GM12878 (cell line): ENCODE measurements around the gene ITPKB. TPM values are rescaled to one million over a fixed set of nuclear protein-coding genes. Genes with fewer than 3 reads are reported as not detected.

ENCODE experiments used
- ATAC-seq: fragments of 200-7000 bp; cut with Tn5 transposase; 3 replicates; pipeline ENCODE4 v1.9.1; 2020; ENCODE audit warnings: mild to moderate bottlenecking, moderate library complexity
- BruUV-seq: library from RNA; stranded (reverse); fragments of 400-500 nt; replicated peaks from 2 replicates; lab custom pipeline; 2021; lab: Mats Ljungman, UMichigan
- CTCF ChIA-PET: fragments of 300-600 bp; sonication (Branson Sonifier 250); formaldehyde crosslinking; extraction: SDS; loops from one replicate; lab custom pipeline; 2021; ENCODE audit warnings: inconsistent platforms; lab: Yijun Ruan, JAX
- POLR2A ChIA-PET: fragments of 350-600 bp; formaldehyde crosslinking; extraction: SDS; loops from one replicate; lab custom pipeline; 2021; ENCODE audit warnings: inconsistent platforms; lab: Charles Lee
- RAD21 ChIA-PET: fragments of 300-600 bp; sonication (Branson Sonifier 250); formaldehyde crosslinking; loops from one replicate; lab custom pipeline; 2023; ENCODE audit warnings: antibody characterized with exemption; ENCODE audit not compliant: unreplicated experiment; lab: Charles Lee
- SMC1A ChIA-PET: fragments of 300-600 bp; sonication (Branson Sonifier 250); formaldehyde crosslinking; loops from one replicate; lab custom pipeline; 2023; ENCODE audit not compliant: unreplicated experiment, uncharacterized antibody; lab: Charles Lee
- DNase-seq: peaks from one replicate; pipeline ENCODE4 v3.0.0-alpha.2; 2011; ENCODE audit warnings: low read depth, low spot score
- FAIRE-seq: peaks from 3 replicates; lab custom pipeline; 2011; peaks lifted over from hg19 to GRCh38; lab: Jason Lieb, UNC
- H2AFZ ChIP-seq: 2 replicates; pipeline ENCODE4 v1.6.0; 2011; ENCODE audit warnings: low read depth, low read length, control low read depth; ENCODE audit not compliant: control insufficient read depth
- H3K27ac ChIP-seq: 2 replicates; pipeline ENCODE4 v1.5.1; 2011; ENCODE audit warnings: control low read depth; ENCODE audit not compliant: control insufficient read depth, insufficient read depth
- H3K27me3 ChIP-seq, 2 experiments: replicated peaks in 1 of 2; 2 replicates each; pipeline versions ENCODE4 v1.6.0 to v1.6.1; 2011; ENCODE audit warnings: low read length in 1 of 2; ENCODE audit not compliant: control insufficient read depth in 2 of 2, insufficient read depth in 2 of 2
- H3K36me3 ChIP-seq, 2 experiments: 2 replicates each; pipeline ENCODE4 v1.5.1; 2011; ENCODE audit warnings: low read length in 1 of 2; ENCODE audit not compliant: control insufficient read depth in 2 of 2, insufficient read depth in 2 of 2
- H3K4me1 ChIP-seq: 2 replicates; pipeline ENCODE4 v1.6.1; 2011; ENCODE audit warnings: mild to moderate bottlenecking, low read length, moderate library complexity, mixed read lengths; ENCODE audit not compliant: control insufficient read depth, insufficient read depth
- H3K4me2 ChIP-seq: 2 replicates; pipeline ENCODE4 v1.6.0; 2011; ENCODE audit warnings: control low read depth; ENCODE audit not compliant: control insufficient read depth, insufficient read depth
- H3K4me3 ChIP-seq: fragments of 200-600 bp; sonication (generic); 2 replicates; pipeline ENCODE4 v1.5.1; 2016
- H3K79me2 ChIP-seq: 2 replicates; pipeline ENCODE4 v1.6.0; 2011; ENCODE audit warnings: low read length; ENCODE audit not compliant: control insufficient read depth, insufficient read depth
- H3K9ac ChIP-seq: 2 replicates; pipeline ENCODE4 v1.8.0; 2011; ENCODE audit warnings: low read length, control low read depth, mixed read lengths; ENCODE audit not compliant: control insufficient read depth, insufficient read depth
- H3K9me3 ChIP-seq: replicated peaks from 3 replicates; pipeline ENCODE4 v1.5.1; 2011; ENCODE audit warnings: mild to moderate bottlenecking, low read length; ENCODE audit not compliant: control insufficient read depth, insufficient read depth
- H4K20me1 ChIP-seq: 2 replicates; pipeline ENCODE4 v1.6.0; 2011; ENCODE audit not compliant: control insufficient read depth, insufficient read depth
- CBX5 ChIP-seq: sonication (generic); IDR thresholded peaks from 2 replicates; pipeline ENCODE4 v1.6.1; 2016; ENCODE audit warnings: low read depth, moderate library complexity, mild to moderate bottlenecking, inconsistent platforms
- CEBPB ChIP-seq, 2 experiments: fragments of 150-350 bp in 1 of 2; IDR thresholded peaks; 2 replicates each; pipeline ENCODE4 v1.6.1; 2012 to 2014; ENCODE audit warnings: low read depth in 2 of 2, low read length in 2 of 2, borderline replicate concordance in 1 of 2, inconsistent platforms in 1 of 2
- ETV6 ChIP-seq, 2 experiments: fragments of 450-650 bp in 1 of 2; IDR thresholded peaks in 1 of 2; conservative IDR thresholded peaks in 1 of 2; 2 replicates each; pipeline ENCODE4 v1.6.1; 2014; ENCODE audit warnings: antibody characterized with exemption in 1 of 2, borderline replicate concordance in 1 of 2, low read depth in 1 of 2, mild to moderate bottlenecking in 1 of 2, moderate library complexity in 1 of 2
- HDAC2 ChIP-seq: fragments of 200-600 bp; sonication (generic); IDR thresholded peaks from 2 replicates; pipeline ENCODE4 v1.6.1; 2017
- MEF2B ChIP-seq: fragments of 450-650 bp; IDR thresholded peaks from 2 replicates; pipeline ENCODE4 v1.6.1; 2018; ENCODE audit warnings: mild to moderate bottlenecking, moderate library complexity; ENCODE audit not compliant: partially characterized antibody, poor library complexity, severe bottlenecking
- NRF1 ChIP-seq: conservative IDR thresholded peaks from 2 replicates; pipeline ENCODE4 v1.6.1; 2011; ENCODE audit warnings: mild to moderate bottlenecking, low read depth, low read length, improper control_type of control experiment
- POU2F2 ChIP-seq: IDR thresholded peaks from 3 replicates; pipeline ENCODE4 v1.6.1; 2011; ENCODE audit warnings: low read depth, mild to moderate bottlenecking, low read length, borderline replicate concordance
- RFX5 ChIP-seq: IDR thresholded peaks from 2 replicates; pipeline ENCODE4 v1.6.1; 2011; ENCODE audit warnings: low read depth, low read length, improper control_type of control experiment
- SUPT20H ChIP-seq: IDR thresholded peaks from 2 replicates; pipeline ENCODE4 v1.6.1; 2011; ENCODE audit warnings: low read depth, mild to moderate bottlenecking, low read length, moderate library complexity, borderline replicate concordance; ENCODE audit not compliant: control insufficient read depth
- WGBS: methylation state at CpG from one replicate; pipeline ENCODE4 v1.1.6; 2016; ENCODE audit warnings: low lambda C conversion rate; ENCODE audit not compliant: insufficient replicate concordance, insufficient coverage; ENCODE audit errors: missing lambda C conversion rate; 5-methylcytosine and 5-hydroxymethylcytosine counted together
- in situ Hi-C: fragments of 300-500 bp; cut with MboI; formaldehyde crosslinking; loops from 9 replicates; pipeline ENCODE4 v1.14.3; 2018; ENCODE audit warnings: mixed read lengths
- intact Hi-C: fragments of 100-400 bp; cut with micrococcal nuclease; formaldehyde crosslinking; loops from one replicate; pipeline ENCODE4 v1.14.2; 2022; ENCODE audit not compliant: unreplicated experiment
- polyA plus RNA-seq, 11 experiments: library from polyadenylated mRNA; depleted of rRNA in 4 of 11; unstranded in 6 of 11; stranded (reverse) in 5 of 11; fragments of >200 nt; fragmentation: Nextera tagmentation in 4 of 11; fragmentation: Illumina TruSeq in 1 of 11; extraction: Ambion mirVana in 4 of 11; extraction: Trizol in 1 of 11; gene quantifications; 1 replicate in 1 of 11; 2 replicates in 10 of 11; pipeline versions ENCODE4 v1.2.1 to v1.2.3, GENCODE V29; 2011 to 2016; ENCODE audit warnings: inconsistent platforms in 2 of 11, missing spikeins in 2 of 11, low read depth in 1 of 11
- total RNA-seq, 4 experiments: library from RNA; depleted of rRNA in 3 of 4; stranded (reverse); fragments of >200 nt in 3 of 4; fragmentation: Illumina TruSeq in 1 of 4; extraction: Trizol in 1 of 4; gene quantifications; 2 replicates each; pipeline versions ENCODE4 v1.2.1 to v1.2.3, GENCODE V29; 2013 to 2021
- TF ChIP-seq, protein P1 (sequence below): fragments of 450-650 bp; IDR thresholded peaks from 2 replicates; pipeline ENCODE4 v1.6.1; 2016; ENCODE audit warnings: mild to moderate bottlenecking
- TF ChIP-seq, protein P2 (sequence below): fragments of 450-650 bp; IDR thresholded peaks from 2 replicates; pipeline ENCODE4 v1.6.1; 2018; ENCODE audit warnings: mild to moderate bottlenecking, low read depth, moderate library complexity; ENCODE audit not compliant: partially characterized antibody

Gene ITPKB
- total and polyA plus RNA-seq, 10 of the 15 experiments (the other 5 are each of a cell fraction or from before 2014, with no cell fraction given) = 1.3 to 38.7 (median 12.9) TPM

DNA sequence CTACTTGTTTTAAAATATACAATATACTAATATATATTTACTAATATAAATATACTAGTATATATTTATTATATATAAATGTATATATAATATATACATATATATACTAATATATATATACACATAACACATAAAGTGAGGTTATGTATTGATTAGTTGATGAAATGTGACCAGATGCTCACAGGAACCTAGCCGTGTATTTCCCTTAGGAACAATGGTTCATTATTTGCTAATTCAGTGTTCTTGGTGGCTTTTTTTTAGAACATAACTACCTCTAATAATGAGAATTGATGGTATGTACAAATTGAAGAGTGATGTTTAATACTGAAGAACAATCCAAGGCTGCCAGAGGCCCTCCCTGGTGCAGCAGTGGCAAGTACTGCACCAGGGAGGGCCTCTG lies 37.9 kb upstream of the ITPKB start:
- ATAC-seq (no peak), FAIRE-seq (no peak), DNase-seq (no peak)
- in situ Hi-C loops (no loop called here), intact Hi-C loops (no loop called here)
- RAD21 ChIA-PET = no interaction called here
- no peak overlapping the region for H3K4me2 ChIP-seq
- BruUV-seq = no TSS peak
- H3K9me3 ChIP-seq = no peaks in the 10 kb centered on the region
- no peaks in the 10 kb centered on the region for H3K79me2 ChIP-seq
- CTCF ChIA-PET = no interaction called here
- H3K4me3 ChIP-seq = no peak overlapping the region
- H3K27me3 ChIP-seq = no peaks in the 10 kb centered on the region
- H3K27ac ChIP-seq = no peak overlapping the region
- no peaks in the 10 kb centered on the region for H3K36me3 ChIP-seq
- no peaks in the 10 kb centered on the region for H4K20me1 ChIP-seq
- SMC1A ChIA-PET = no interaction called here
- H2AFZ ChIP-seq = no peak overlapping the region
- 93% methylated on average over 1 of the region's 1 CpG for WGBS
- POLR2A ChIA-PET = no interaction called here
- peaks cover 11% of the 10 kb centered on the region for H3K4me1 ChIP-seq
- TF ChIP-seq CBX5 = no peak
- TF ChIP-seq, protein P1, sequence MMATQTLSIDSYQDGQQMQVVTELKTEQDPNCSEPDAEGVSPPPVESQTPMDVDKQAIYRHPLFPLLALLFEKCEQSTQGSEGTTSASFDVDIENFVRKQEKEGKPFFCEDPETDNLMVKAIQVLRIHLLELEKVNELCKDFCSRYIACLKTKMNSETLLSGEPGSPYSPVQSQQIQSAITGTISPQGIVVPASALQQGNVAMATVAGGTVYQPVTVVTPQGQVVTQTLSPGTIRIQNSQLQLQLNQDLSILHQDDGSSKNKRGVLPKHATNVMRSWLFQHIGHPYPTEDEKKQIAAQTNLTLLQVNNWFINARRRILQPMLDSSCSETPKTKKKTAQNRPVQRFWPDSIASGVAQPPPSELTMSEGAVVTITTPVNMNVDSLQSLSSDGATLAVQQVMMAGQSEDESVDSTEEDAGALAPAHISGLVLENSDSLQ = no peak
- no peak for TF ChIP-seq NRF1
- TF ChIP-seq ETV6 (conservative IDR thresholded peaks at IDR 0.05 in 1 of 2, IDR thresholded peaks at IDR 0.05 in 1 of 2; ENCODE audit: borderline replicate concordance in 1 of 2, low read depth in 1 of 2) = no peak
- TF ChIP-seq CEBPB (IDR thresholded peaks at IDR 0.05; ENCODE audit: borderline replicate concordance in 1 of 2, low read depth in 2 of 2, low read length in 2 of 2) = no peak
- TF ChIP-seq HDAC2 = no peak
- no peak for TF ChIP-seq MEF2B
- TF ChIP-seq, protein P2, sequence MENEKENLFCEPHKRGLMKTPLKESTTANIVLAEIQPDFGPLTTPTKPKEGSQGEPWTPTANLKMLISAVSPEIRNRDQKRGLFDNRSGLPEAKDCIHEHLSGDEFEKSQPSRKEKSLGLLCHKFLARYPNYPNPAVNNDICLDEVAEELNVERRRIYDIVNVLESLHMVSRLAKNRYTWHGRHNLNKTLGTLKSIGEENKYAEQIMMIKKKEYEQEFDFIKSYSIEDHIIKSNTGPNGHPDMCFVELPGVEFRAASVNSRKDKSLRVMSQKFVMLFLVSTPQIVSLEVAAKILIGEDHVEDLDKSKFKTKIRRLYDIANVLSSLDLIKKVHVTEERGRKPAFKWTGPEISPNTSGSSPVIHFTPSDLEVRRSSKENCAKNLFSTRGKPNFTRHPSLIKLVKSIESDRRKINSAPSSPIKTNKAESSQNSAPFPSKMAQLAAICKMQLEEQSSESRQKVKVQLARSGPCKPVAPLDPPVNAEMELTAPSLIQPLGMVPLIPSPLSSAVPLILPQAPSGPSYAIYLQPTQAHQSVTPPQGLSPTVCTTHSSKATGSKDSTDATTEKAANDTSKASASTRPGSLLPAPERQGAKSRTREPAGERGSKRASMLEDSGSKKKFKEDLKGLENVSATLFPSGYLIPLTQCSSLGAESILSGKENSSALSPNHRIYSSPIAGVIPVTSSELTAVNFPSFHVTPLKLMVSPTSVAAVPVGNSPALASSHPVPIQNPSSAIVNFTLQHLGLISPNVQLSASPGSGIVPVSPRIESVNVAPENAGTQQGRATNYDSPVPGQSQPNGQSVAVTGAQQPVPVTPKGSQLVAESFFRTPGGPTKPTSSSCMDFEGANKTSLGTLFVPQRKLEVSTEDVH = no peak
- TF ChIP-seq POU2F2 = no peak
- no peak for TF ChIP-seq RFX5
- no peak for TF ChIP-seq SUPT20H
- TF ChIP-seq, all 136 proteins: peak for 0
- no peak overlapping the region for H3K9ac ChIP-seq
